Posterior cingulate gyrus (tissue), 11 donors: Measurements from ENCODE around the gene SPG21.
A peak's percentile ranks its signal among the peaks of the same experiment; 100 is the strongest.
"Not testable (repeated sequence)": the region's sequence is repeated elsewhere in the genome, so short reads cannot be mapped to it uniquely, and the experiment has no call there.

Experiments used
- DNase-seq, 10 donors: peaks; one replicate each; pipeline versions ENCODE4 v3.0.0 to v3.0.0-alpha.2; 2020 to 2021; ENCODE audit warnings: mixed read lengths in 3 of 10
- intact Hi-C: fragments of 100-400 bp; cut with DNase I; formaldehyde crosslinking; loops from one replicate; pipeline ENCODE4 v1.15.1; 2023

The SPG21 gene, protein sequence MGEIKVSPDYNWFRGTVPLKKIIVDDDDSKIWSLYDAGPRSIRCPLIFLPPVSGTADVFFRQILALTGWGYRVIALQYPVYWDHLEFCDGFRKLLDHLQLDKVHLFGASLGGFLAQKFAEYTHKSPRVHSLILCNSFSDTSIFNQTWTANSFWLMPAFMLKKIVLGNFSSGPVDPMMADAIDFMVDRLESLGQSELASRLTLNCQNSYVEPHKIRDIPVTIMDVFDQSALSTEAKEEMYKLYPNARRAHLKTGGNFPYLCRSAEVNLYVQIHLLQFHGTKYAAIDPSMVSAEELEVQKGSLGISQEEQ

DNA sequence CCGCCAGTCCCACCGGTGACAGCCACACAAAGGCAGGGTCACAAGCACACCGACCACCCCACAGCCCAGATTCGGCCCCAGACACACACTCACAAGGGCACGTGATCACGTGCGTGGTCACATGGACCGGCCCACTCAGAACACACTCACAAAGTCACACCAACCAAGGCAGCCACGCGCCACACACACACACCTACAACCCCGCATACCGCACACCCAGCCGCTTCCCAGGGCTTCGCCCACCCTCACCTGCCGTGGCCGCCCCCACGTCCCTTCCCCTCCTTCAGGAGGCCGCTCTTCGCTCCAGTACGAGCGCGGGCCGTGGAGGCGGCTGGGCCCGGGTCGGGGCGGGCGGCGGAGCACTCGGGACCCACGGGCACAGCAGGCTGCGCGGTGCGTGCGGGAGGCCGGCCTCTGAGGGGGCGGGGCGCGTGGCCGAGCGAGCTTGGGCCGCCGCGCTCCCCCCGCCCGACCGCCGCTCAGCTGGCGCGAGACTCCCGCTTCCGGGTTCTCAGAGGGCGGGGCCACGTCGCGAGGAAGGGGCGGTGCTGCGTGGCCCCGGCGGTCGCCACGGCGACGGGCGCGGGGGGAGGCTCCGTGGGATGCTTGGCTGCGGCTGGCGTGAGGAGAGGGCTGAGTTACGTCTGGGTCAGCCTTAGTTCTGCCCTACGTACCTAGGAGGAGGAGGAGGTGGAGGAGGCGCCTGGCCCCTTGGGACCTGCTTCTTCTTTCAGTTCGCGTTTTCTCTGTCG, at the start of gene SPG21:
Gene SPG21, minus strand, starts transcription at position 499 of the 752 bp plus-strand sequence. CDS start 6,345 bp downstream, outside the sequence.
- intact Hi-C loops = loop anchor here (5.0 kb wide), 1 partner anchor 38 kb away; the partner anchor contains the start of gene MTFMT
- peak; percentile 85 to 99 (median 90) for DNase-seq

DNA sequence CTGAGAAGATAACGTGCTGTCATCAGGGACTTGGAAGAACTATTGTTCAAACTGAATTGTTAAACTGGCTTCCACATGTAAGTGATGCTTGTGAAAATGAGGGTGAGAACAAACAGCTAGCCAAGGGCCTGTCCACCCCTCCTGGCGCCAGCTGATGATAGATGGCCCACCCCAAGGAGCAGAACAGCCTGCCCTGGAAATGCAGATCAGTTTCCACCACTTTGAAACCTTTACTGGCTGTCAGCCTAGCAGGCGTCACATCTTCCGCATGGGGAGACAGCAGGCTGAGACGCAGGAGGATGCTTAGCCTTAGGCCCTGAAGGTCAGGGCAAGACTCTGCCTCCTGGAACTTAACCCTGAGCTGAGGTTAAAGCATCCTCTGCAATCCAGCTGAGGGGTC, 49.1 kb upstream of the SPG21 start:
- intact Hi-C loops = no loop called here

DNA sequence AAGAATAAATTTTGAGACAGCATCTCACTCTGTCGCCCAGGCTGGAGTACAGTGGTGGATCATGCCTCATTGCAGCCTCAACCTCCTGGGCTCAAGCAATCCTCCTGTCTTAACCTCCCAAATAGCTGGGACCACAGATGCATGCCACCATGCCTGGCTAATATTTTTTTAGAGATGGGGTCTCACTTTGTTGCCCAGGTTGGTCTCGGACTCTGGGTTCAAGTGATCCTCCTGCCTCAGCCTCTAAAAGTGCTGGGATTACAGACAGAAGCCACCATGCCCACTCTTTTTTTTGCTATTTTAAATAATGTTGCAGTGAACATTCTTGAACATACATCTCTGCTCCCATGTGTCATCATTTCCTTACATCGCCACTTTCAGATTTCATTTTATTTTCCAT, 48.7 kb upstream of the SPG21 start:
- no peak for DNase-seq
- intact Hi-C loops = no loop called here

More for the DNA sequence above, 49.1 kb upstream of the SPG21 start:
- DNase-seq = no peak

DNA sequence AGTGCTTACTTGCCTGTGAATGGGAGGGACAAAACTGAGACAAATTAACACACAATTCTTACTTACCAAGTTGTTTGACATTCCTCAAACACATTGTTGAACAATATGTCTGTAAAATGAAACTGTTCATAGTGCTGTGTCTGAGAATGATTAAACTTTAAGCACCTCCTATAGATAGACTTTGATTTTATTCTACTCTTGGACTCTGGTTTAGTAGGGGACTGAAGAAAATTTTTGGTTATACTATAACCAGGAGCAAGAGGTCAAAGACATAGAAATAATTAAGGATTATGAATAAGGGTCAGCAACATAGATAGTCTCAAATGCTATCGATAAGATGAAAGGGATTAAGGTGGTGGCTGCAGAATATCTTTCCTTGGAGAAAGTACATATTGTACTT, 47.6 kb upstream of the SPG21 start:
- DNase-seq = no peak
- intact Hi-C loops = no loop called here

DNA sequence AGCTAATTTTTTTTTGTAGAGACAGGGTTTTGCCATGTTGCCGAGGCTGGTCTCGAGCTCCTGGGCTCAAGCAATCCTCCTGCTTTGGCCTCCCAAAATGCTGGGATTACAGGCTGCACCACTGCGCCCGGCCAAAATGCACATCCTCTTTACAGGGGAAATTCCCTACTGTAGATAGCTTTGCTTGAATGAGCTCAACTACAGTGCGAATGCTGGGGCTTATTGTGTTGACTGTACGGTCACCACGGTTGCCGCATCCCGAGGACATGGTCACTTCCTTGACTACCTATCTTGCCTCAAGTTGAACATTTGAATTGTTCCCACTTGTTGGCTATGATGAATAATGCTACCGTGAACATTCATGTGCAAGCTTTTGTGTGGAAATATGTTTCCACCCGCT, 45.0 kb upstream of the SPG21 start:
- DNase-seq = no peak

DNA sequence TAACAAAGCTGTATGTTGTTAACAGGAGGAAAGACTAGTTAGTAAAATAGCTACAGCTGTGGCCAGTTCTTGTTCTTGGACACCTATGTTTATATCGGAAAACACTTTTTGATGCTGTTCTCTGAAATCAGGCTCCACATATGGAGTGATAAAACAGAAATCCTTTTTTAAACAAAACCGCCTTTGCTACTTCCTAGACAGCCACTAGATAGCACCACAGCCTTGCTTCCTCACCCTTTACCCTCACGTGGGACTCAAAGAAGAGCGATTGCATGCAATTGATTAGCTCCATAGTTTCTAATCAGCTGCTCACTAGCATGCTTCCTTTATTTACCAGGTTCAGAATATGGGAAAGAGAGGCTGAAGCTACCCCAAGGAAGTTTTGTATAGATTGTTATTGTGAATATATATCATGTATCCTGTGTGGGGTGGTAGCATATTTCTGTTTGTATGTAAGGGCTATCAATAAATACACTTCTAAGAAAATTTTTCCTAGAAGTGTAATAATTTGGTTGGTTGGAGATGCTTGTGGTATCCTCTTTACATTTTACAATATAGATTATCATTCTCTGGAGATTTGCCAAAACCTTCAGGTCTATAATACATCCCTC, 44.0 kb upstream of the SPG21 start:
- intact Hi-C loops = no loop called here
- peak in 1 of 10 donors; percentile 76 for DNase-seq

More for the DNA sequence above, 45.0 kb upstream of the SPG21 start:
- intact Hi-C loops = no loop called here

DNA sequence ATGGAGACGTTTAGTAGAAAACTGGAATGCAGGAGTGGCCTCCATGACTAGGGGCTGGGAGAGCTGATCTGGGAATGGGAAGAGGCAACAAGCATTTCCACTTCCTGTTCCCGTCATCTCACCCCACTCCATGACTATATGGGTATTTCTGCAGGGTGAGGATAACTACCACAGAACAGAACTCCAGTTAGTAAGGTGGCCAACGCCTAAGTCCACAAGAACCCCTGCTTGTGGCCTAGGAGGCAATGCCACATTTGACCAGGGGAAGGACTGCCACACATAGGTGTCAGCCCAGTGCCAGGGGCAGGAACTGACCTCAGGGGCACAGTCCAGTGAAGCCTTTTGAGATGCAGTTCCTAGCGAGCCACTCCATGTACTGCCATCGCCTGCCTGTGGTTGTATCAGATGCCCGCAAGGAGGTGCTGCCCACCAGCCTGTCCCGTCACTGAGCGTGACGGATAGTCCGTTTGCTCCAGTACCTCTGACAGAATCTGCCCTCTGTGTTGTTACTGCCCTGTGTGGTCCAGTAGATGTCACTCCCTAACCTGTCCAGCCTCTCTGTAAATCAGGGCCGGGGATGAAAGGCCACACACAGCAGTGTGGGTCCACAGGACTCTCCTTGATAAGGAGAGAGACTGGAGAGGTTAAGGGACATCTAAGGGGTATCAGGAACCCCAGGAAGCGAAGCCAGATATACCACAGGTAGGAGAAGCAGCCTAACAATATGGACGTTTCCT, 43.3 kb upstream of the SPG21 start:
- intact Hi-C loops = no loop called here

DNA sequence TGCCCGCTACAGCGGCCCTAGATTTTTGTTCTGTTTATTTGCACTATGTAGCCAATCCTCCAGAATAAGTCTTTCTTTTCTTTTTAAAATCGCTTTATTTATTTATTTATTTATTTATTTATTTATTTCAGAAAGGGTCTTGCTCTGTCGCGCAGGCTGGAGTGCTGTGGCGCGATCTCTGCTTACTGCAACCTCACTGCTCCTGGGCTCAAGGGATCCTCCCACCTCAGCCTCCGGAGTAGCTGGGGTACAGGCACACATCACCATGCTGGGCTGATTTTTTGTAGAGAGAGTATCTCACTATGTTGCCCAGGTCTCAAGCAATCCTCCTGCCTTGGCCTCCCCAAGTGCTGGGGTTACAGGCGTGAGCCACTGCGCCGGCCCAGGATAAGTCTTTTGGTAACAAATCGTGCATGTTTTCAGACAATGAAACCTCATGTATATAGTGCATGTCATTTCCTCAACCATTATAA, 40.1 kb upstream of the SPG21 start:
- intact Hi-C loops = loop anchor here (5.0 kb wide), 1 partner anchor 42 kb away; the partner anchor contains the start of gene SPG21
- DNase-seq = no peak

More for the DNA sequence above, 43.3 kb upstream of the SPG21 start:
- peak in 6 of 10 donors; percentile 28 to 88 (median 46) for DNase-seq

DNA sequence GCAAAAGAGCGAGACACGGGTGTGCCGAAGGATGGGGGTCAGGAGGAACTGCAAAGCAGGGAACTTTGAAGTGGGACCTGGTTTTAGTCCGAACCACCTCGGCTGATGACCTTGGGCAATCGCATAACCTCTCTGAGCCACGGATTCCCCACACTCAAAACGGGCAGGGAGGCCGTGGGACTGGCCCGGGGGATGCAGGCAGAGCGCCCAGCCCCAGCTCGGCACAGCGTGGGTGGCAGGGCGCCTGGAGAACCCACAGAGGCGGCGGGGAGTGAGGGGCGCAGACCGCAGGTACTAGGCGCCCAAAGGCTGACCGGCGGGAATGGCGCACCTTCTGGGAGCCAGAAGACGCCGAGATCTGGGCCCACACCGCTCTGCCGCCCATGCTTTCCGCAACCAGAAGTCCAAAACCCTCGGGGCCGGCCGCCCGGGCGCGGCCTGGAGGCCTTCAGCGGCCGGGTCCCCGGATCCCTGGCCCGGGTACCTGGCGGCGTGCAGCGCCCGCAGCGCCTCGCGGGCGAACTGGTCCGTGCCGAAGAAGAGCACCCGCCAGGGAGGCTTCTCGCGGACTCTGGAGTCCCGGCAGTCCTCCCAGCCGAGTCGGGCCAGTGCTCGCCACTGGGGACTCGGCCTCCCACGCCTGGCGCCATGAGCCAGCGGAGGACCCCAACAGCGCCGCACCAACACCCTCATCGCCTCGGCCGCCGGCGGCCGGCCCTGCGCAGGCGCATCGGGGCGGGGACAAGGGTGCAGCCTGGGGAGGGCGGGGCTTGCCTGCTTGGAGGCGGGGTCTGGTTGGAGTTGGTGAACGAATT, 39.4 kb upstream of the SPG21 start, which contains the start of gene MTFMT:
Gene MTFMT, minus strand, starts transcription at position 719 of the 815 bp plus-strand sequence. Its CDS starts 26 bp downstream, at position 693.
- intact Hi-C loops = loop anchor here (5.0 kb wide), 1 partner anchor 42 kb away; the partner anchor contains the start of gene SPG21
- peak; percentile 87 to 98 (median 92) for DNase-seq

DNA sequence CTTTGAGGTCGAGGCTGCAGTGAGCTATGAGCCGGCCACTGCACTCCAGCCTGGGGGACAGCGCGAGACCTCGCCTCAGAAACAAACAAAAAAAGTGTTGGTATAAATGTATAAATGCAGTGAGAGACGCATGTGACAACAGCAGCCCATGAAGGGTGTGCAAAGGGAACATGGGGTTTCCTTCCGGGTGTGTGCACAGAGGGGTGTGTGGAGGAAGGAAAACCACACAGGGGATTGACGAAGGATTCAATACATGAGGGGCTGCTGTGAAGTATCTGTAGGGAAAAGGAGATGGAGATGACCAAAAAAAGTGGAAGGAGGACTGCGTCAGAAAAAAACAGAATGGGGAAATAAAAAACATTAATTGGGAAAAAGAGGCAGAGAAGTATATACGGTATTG, 38.6 kb upstream of the SPG21 start:
- DNase-seq = no peak
- intact Hi-C loops = loop anchor here (5.0 kb wide), 1 partner anchor 41 kb away; the partner anchor contains the start of gene SPG21

DNA sequence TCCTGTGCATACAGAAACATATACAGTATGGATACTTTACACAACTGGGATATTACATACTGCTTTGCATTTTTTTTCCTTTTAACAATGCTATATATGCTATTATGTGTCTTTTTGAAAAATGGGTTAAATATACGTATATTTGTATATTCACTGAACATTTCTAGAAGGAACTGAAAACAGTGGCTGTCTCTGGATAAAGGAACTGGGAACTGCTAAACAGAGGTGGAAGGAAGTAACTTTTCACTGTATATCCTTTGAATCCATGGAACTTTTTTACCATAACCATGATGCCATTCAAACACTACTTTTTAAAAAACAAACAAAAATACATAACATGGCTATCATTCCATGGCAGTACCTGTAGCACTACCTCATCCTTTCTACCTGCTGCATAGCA, 37.9 kb upstream of the SPG21 start:
- intact Hi-C loops = loop anchor here (5.0 kb wide), 1 partner anchor 40 kb away; the partner anchor contains the start of gene SPG21
- no peak for DNase-seq

DNA sequence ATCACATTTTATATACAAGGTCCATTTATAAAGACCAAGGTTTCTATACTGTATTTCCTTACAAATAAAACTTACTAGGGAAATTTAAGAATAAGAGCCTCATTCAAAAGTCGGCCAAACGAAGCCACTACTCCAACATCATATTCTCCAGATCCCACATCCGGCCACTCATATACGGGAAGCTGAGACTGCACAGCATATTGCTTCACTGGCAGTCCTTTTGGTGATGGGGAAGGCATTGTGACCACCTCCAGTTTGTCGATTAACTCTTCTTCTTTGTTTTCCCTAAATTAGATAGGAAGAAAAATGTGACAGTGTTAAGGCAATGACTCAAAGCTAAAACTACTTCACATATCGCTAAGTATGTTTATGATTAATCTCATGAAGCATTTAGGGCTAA, 37.0 kb upstream of the SPG21 start:
- intact Hi-C loops = loop anchor here (5.0 kb wide), 1 partner anchor 39 kb away; the partner anchor contains the start of gene SPG21
- no peak for DNase-seq

DNA sequence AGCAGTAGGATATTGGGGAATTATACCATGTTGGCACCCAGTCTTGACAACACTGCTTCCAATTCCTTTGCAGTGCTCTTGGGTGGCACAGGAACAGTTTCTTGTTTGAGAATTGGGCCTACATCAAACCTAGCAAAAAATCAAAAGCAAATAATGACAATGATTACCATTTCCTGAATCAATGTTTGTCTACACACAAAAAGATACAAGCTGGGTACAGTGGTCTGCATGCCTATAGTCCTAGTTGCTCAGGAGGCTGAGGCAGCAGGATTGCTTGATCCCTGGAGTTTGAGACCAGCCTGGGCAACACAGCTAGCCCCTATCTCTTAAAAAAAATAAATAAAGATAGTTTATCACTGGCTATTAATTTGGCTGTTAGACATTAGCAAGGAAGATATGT, 31.8 kb upstream of the SPG21 start:
- intact Hi-C loops = no loop called here

DNA sequence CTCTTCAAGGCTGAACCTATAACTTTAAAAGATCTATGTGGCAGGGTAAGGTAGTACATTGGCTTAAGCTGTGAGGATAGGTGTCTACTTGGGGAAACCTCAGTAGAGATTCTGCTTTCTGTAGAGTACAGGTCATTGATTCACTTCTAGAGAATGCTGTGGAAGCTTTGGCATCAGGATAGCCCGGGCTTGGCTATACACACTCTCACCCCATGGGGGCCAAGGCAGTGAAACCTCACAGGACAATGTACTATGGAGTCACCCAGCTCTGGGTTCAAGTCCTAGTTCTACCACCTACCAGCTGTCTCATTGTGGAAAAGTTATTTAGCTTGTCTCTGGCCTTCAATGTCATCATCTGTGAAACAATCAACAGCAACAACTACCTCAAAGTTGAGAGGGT, 30.7 kb upstream of the SPG21 start:
- DNase-seq = no peak
- intact Hi-C loops = no loop called here

More for the DNA sequence above, 31.8 kb upstream of the SPG21 start:
- DNase-seq = no peak

DNA sequence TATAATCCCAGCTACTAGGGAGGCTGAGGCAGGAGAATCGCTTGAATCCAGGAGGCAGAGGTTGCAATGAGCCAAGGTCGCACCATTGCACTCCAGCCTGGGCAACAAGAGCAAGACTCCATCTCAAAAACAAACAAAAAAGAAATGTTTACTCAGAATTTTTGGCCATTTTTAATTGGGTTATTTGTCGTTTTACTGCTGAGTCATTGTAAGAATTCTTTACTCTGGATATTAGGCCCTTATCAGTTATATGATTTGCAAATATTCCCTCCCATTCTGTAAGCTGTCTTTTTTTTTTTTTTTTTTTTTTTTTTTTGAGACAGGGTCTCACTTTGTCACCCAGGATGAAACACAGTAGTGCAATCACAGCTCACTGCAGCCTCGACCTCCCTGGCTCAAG, 21.5 kb upstream of the SPG21 start:
- DNase-seq, intact Hi-C loops: not testable (repeated sequence)

DNA sequence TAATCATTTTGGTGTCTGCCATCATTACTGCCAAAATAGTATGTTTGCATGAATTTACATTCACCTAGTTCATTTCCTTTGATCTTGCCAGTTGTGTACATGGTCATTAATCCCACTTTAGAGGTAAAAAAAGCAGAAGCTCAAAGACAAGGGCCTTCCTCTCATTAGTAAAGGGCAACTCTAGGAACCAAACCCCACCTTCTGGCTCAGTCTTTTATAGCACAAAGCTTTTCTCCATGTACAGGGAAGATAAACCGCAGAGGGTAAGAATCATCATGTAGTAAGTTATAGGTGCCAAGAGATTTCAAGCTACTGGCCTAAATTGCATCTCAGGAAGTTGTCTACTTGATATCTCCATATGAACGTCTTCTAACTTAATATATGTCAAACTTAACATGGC, 19.3 kb upstream of the SPG21 start:
- intact Hi-C loops = no loop called here
- DNase-seq = no peak

DNA sequence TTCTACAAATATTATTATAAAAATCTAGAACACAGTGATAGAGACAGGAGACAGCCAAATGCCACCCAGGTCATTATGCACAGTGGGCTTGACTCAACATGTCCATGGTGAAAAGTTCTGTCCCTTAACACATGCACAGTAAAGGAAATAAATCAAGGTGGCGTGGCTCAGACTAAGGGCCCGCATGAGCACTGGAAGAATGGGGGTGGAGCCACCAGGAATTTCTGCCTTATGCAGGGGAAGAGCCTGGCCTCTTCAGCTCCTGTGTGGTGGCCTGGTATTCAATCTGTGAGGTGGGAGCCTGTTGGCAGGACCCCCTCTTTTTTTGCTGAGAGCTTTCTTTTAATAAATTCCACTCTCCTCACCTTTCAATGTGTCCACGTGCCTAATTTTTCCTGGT, 17.2 kb upstream of the SPG21 start:
- intact Hi-C loops = no loop called here
- DNase-seq = no peak

DNA sequence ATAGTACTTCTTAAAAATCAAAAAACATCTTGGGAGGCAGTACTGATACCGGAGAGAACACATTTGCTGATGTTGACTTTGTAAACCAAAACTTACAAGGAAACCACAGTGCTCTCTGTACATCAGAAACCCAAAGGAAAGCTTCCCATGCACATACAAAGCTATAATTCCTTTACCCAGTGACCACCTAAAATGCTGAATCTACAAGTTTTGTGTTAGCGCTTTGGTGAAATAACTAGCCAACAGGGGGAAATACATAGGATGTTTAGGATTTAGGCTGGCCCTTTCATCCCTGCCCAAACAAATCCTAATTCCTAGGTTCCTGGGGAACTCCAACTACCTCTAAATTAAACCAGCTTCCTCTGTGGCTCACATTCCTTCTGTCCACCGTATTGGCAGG, 15.3 kb upstream of the SPG21 start:
- intact Hi-C loops = no loop called here
- no peak for DNase-seq

DNA sequence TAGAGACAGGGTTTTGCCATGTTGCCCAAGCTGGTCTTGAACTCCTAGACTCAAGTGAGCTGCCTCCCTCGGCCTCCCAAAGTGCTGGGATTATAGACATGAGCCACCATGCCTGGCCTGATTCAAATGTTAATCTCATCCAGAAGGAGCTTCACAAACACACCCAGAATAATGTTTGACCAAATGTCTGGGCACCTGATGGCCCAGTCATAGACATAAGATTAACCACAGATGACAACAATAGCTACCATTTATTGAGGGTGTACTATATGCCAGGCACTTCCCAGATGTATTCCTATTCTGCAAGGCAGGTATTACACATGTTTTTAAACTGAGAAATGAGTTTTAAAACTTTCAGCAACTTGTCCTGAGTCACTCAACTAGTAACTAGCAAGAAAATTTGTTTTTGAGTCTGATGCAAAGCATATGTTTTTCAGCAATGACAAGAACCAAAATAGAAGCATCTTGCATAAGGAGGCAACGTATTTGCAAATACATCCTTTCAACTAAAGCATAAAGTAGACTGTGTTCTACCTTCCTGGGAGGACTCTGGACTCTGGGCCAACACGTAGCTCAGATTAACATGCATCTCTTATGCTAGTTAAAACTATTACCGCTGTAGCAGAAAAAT, 8.1 kb upstream of the SPG21 start:
- no peak for DNase-seq
- intact Hi-C loops = no loop called here
